ENCODE results near the gene MAP2. TPM values are rescaled to one million over a fixed set of nuclear protein-coding genes. Genes with fewer than 3 reads are reported as not detected.

The MAP2 gene
- total RNA-seq, 1 donor from 2014 or later, result 15.5 TPM

- Histone ChIP-seq H3K4me1 (no peaks in the 10 kb centered on the region), H3K4me3 (no peak overlapping the region), H3K36me3 (no peaks in the 10 kb centered on the region), H3K27ac (no peak overlapping the region), H3K9me3 (no peaks in the 10 kb centered on the region), H3K27me3 (no peaks in the 10 kb centered on the region)
- DNase-seq (ENCODE audit: extremely low spot score in 2 of 2), result no peak
- TF ChIP-seq POLR2A (IDR thresholded peaks at IDR 0.05) (no peak), POLR2AphosphoS5 (IDR thresholded peaks at IDR 0.05; ENCODE audit: insufficient read depth in 1 of 2, low read depth in 1 of 2) (no peak), CTCF (IDR thresholded peaks at IDR 0.05) (no peak)
- intact Hi-C loops (cut with DNase I), result no loop called here
Observed at GRCh38 chr2:209666296-209666695, 242.4 kb downstream of the MAP2 start.

GRCh38 chr2:209671020-209671680 lies 247.3 kb downstream of the MAP2 start:
- Histone ChIP-seq H3K4me3 (no peak overlapping the region), H3K36me3 (no peaks in the 10 kb centered on the region), H3K4me1 (no peaks in the 10 kb centered on the region), H3K9me3 (no peaks in the 10 kb centered on the region), H3K27ac (no peak overlapping the region), H3K27me3 (no peaks in the 10 kb centered on the region)
- intact Hi-C loops (cut with DNase I), result no loop called here
- no peak for DNase-seq (ENCODE audit: extremely low spot score in 2 of 2)
- TF ChIP-seq CTCF (IDR thresholded peaks at IDR 0.05) (no peak), POLR2AphosphoS5 (IDR thresholded peaks at IDR 0.05; ENCODE audit: insufficient read depth in 1 of 2, low read depth in 1 of 2) (no peak), POLR2A (IDR thresholded peaks at IDR 0.05) (no peak)

GRCh38 chr2:209673811-209674210 lies 250.0 kb downstream of the MAP2 start:
- intact Hi-C loops (cut with DNase I), result no loop called here
- DNase-seq (ENCODE audit: extremely low spot score in 2 of 2), result no peak
- TF ChIP-seq POLR2AphosphoS5 (IDR thresholded peaks at IDR 0.05; ENCODE audit: insufficient read depth in 1 of 2, low read depth in 1 of 2) (no peak), POLR2A (IDR thresholded peaks at IDR 0.05) (no peak), CTCF (IDR thresholded peaks at IDR 0.05) (no peak)
- no peaks in the 10 kb centered on the region for H3K27me3 ChIP-seq
- no peak overlapping the region for H3K4me3 ChIP-seq
- no peaks in the 10 kb centered on the region for H3K36me3 ChIP-seq
- H3K9me3 ChIP-seq, result no peaks in the 10 kb centered on the region
- no peak overlapping the region for H3K27ac ChIP-seq
- H3K4me1 ChIP-seq, result no peaks in the 10 kb centered on the region

- Histone ChIP-seq H3K36me3 (no peaks in the 10 kb centered on the region), H3K9me3 (no peaks in the 10 kb centered on the region), H3K4me3 (no peak overlapping the region), H3K4me1 (no peaks in the 10 kb centered on the region), H3K27me3 (no peaks in the 10 kb centered on the region), H3K27ac (no peak overlapping the region)
- intact Hi-C loops (cut with DNase I), result no loop called here
- TF ChIP-seq POLR2AphosphoS5 (IDR thresholded peaks at IDR 0.05; ENCODE audit: insufficient read depth in 1 of 2, low read depth in 1 of 2), result no peak
- no peak for TF ChIP-seq CTCF (IDR thresholded peaks at IDR 0.05)
- TF ChIP-seq POLR2A (IDR thresholded peaks at IDR 0.05), result no peak
- DNase-seq (ENCODE audit: extremely low spot score in 2 of 2), result no peak
Observed at GRCh38 chr2:209680596-209680995, 256.7 kb downstream of the MAP2 start.

GRCh38 chr2:209681201-209681735 lies 257.4 kb downstream of the MAP2 start:
- intact Hi-C loops (cut with DNase I), result no loop called here
- Histone ChIP-seq H3K27me3 (no peaks in the 10 kb centered on the region), H3K4me3 (no peak overlapping the region), H3K4me1 (no peaks in the 10 kb centered on the region), H3K36me3 (no peaks in the 10 kb centered on the region), H3K27ac (no peak overlapping the region), H3K9me3 (no peaks in the 10 kb centered on the region)
- DNase-seq (ENCODE audit: extremely low spot score in 2 of 2), result no peak
- TF ChIP-seq POLR2A (IDR thresholded peaks at IDR 0.05), result no peak
- no peak for TF ChIP-seq CTCF (IDR thresholded peaks at IDR 0.05)
- no peak for TF ChIP-seq POLR2AphosphoS5 (IDR thresholded peaks at IDR 0.05; ENCODE audit: insufficient read depth in 1 of 2, low read depth in 1 of 2)
